Measurements from ENCODE around the gene BLCAP.
"Not testable (repeated sequence)": the region's sequence is repeated elsewhere in the genome, so short reads cannot be mapped to it uniquely, and the experiment has no call there.

The BLCAP gene

DNA sequence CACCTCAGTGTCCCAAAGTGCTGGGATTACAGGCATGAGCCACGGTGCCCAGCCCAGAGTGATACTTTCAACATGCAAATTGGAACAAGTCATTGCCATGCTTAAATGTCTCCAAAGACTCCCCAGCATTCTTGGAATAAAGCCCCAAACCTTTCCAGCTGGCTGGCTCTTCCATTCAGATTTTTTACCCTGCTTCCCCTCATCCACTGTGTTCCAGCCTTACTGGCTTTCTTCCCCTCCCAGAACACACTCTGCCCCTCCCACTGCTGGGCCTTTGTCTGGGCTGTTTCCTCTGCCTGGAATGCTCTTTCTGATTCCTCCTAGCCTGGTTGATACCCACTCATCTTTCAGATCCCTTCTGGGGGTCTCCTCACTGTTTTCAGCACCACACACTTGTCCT lies 46.8 kb downstream of the BLCAP start:
- no peak for DNase-seq (ENCODE audit: low spot score)

- no peak for DNase-seq (ENCODE audit: low spot score)
Measured at GRCh38 chr20:37479925-37480691, 47.6 kb downstream of the BLCAP start.

DNA sequence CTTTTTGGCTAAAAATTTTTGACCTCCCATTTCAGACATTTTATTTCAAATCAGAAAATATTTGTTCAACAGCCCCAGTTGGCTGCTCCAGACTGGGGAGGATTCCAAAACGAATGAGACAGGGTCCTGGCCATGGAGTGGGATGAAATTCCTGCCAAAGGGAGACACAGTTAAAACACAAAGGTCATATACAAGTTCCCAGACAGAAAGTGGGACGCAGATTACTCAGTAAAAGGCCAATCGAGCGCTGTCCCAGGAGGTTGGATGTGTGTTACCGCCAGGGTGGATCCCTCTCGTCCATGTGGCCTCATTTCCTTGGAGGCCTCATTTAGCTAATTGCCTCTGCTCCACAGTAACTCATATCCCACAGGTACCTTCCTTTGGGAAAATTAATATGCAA lies 48.4 kb downstream of the BLCAP start:
- DNase-seq (ENCODE audit: low spot score) = no peak

GRCh38 chr20:37477041-37477440 lies 50.6 kb downstream of the BLCAP start:
- DNase-seq (ENCODE audit: low spot score) = no peak

GRCh38 chr20:37475252-37475651 lies 52.4 kb downstream of the BLCAP start:
- DNase-seq (ENCODE audit: low spot score) = no peak

DNA sequence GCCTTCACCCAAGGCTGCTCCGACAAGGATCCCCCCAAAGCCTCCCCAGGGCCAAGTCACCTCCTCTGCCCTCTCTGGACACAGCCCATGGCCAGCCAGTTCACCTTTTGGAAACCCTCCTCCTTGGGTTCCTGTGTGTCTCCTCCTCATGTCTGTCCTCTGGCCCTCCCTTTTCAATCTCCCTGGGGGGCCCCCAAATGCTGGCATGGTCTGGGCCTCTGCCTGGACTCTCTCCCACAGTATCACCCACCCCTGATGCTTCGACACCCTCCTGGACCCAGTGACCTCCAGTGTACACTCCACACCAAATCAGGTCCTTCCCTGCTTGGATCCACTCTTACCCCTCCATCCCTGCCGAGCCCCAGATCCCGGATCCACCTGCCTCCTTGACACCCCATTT lies 53.3 kb downstream of the BLCAP start:
- no peak for DNase-seq (ENCODE audit: low spot score)

- DNase-seq (ENCODE audit: low spot score) = no peak
Measured at GRCh38 chr20:37473249-37474000, 54.3 kb downstream of the BLCAP start.

- not testable (repeated sequence) for DNase-seq (ENCODE audit: low spot score)
Measured at GRCh38 chr20:37472435-37472834, 55.2 kb downstream of the BLCAP start.

DNA sequence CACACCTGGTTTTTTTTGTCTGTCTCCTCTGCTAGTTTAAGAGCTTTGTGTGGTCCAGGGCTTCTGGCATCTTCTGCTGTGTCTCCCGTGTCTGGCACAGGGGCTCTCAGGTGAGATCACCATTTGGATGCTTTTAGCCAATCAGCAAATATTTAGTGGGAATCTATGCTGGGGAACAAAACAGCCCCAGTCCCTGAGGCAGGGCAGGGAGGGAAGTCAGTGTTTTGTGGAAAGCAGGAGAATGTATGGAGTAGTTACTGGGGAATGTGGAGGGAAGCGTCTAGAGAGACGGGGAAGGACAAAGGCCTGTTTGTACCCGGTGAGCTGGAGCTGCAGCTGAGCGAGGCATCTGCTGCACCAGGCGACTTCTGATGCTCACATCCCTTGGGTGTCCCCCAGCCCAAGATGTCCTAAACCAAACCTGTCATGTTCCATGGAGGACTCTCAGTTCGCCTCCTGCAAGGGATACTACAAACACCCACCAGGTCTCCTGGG lies 55.9 kb downstream of the BLCAP start:
- DNase-seq (ENCODE audit: low spot score) = no peak

DNA sequence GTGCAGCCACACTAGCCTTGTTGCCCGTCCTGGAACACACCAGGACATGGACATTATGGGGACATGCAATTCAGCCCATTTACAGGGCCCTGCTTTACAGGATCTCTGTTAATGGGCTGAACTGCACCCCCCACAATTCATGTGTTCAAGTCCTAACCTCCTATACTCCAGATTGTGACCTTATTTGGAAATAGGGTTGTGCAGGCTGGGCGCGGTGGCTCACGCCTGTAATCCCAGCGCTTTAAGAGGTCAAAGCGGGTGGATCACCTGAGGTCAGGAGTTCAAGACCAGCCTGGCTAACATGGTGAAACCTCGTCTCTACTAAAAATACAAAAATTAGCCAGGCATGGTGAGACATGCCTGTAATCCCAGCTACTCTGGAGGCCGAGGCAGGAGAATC lies 57.5 kb downstream of the BLCAP start:
- not testable (repeated sequence) for DNase-seq (ENCODE audit: low spot score)

- DNase-seq (ENCODE audit: low spot score) = no peak
Measured at GRCh38 chr20:37469531-37469930, 58.1 kb downstream of the BLCAP start.

DNA sequence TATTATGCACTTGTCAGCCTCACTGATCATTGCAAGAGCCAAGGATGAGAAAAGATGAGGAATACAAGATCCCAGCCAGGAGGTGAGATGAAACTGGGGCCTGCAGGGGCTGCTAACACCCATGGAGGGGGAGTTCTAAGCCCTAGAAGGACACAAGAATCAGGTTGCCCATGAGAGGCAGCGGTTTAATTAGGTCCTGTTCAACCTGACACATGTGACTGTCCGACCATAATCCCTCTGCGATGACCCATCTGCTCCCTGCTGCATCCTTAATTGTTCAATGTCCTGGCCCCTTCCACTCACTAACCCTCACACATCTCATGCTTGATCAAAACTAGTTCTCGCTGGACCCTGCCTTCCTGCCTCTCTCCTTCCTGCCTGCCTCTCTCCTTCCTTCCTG lies 58.8 kb downstream of the BLCAP start:
- DNase-seq (ENCODE audit: low spot score) = no peak
